ENCODE data around the gene GAD2. TPM values are rescaled to one million over a fixed set of nuclear protein-coding genes. Genes with fewer than 3 reads are reported as not detected.

The GAD2 gene
- total and polyA plus RNA-seq, 8 donors = 0.03 to 0.06 TPM; not detected in 6

GRCh38 chr10:26220901-26221300 lies 4.3 kb downstream of the GAD2 start:
- H3K4me1 ChIP-seq = peaks cover 4 to 18% of the 10 kb centered on the region in 2 donors
- H3K27me3 ChIP-seq = peaks cover 61 to 88% of the 10 kb centered on the region in 2 donors
- H3K4me3 ChIP-seq = no peak overlapping the region
- H3K9me3 ChIP-seq = no peaks in the 10 kb centered on the region
- TF ChIP-seq CTCF (IDR thresholded peaks at IDR 0.05) = no peak
- no peak overlapping the region for H3K27ac ChIP-seq
- DNase-seq = no peak
- intact Hi-C loops (cut with DNase I) = no loop called here
- no peaks in the 10 kb centered on the region for H3K36me3 ChIP-seq
- ATAC-seq = no peak

- H3K36me3 ChIP-seq = no peaks in the 10 kb centered on the region
- intact Hi-C loops (cut with DNase I) = no loop called here
Measured at GRCh38 chr10:26221541-26221940, 5.0 kb downstream of the GAD2 start.

GRCh38 chr10:26222563-26222962 lies 6.0 kb downstream of the GAD2 start:
- no peak overlapping the region for H3K4me3 ChIP-seq
- no peaks in the 10 kb centered on the region for H3K36me3 ChIP-seq
- no peak overlapping the region for H3K27ac ChIP-seq
- intact Hi-C loops (cut with DNase I) = no loop called here
- DNase-seq (no peak), ATAC-seq (no peak)
- peaks cover 4 to 6% of the 10 kb centered on the region in 2 donors for H3K4me1 ChIP-seq
- H3K9me3 ChIP-seq = no peaks in the 10 kb centered on the region
- peaks cover 44 to 80% of the 10 kb centered on the region in 2 donors for H3K27me3 ChIP-seq
- no peak for TF ChIP-seq CTCF (IDR thresholded peaks at IDR 0.05)

More at GRCh38 chr10:26221541-26221940, 5.0 kb downstream of the GAD2 start:
- peaks cover 55 to 82% of the 10 kb centered on the region in 2 donors for H3K27me3 ChIP-seq
- peaks cover 4 to 12% of the 10 kb centered on the region in 2 donors for H3K4me1 ChIP-seq
- H3K9me3 ChIP-seq = no peaks in the 10 kb centered on the region
- ATAC-seq (no peak), DNase-seq (no peak)
- TF ChIP-seq CTCF (IDR thresholded peaks at IDR 0.05) = no peak
- H3K4me3 ChIP-seq = no peak overlapping the region
- H3K27ac ChIP-seq = no peak overlapping the region

GRCh38 chr10:26225322-26225721 lies 8.7 kb downstream of the GAD2 start:
- H3K27me3 ChIP-seq = peaks cover 19 to 69% of the 10 kb centered on the region in 2 donors
- no peaks in the 10 kb centered on the region for H3K9me3 ChIP-seq
- no peaks in the 10 kb centered on the region for H3K4me1 ChIP-seq
- ATAC-seq (no peak), DNase-seq (no peak)
- no peak overlapping the region for H3K27ac ChIP-seq
- H3K4me3 ChIP-seq = no peak overlapping the region
- TF ChIP-seq CTCF (IDR thresholded peaks at IDR 0.05) = no peak
- intact Hi-C loops (cut with DNase I) = no loop called here
- no peaks in the 10 kb centered on the region for H3K36me3 ChIP-seq

GRCh38 chr10:26227786-26228185 lies 11.2 kb downstream of the GAD2 start:
- DNase-seq = no peak
- no peak for TF ChIP-seq CTCF (IDR thresholded peaks at IDR 0.05)
- ATAC-seq = no peak

More at GRCh38 chr10:26227786-26228185, 11.2 kb downstream of the GAD2 start:
- no peak overlapping the region for H3K27ac ChIP-seq
- no peak overlapping the region for H3K4me3 ChIP-seq
- peaks cover 0 to 44% of the 10 kb centered on the region in 2 donors for H3K27me3 ChIP-seq
- no peaks in the 10 kb centered on the region for H3K9me3 ChIP-seq
- H3K36me3 ChIP-seq = no peaks in the 10 kb centered on the region
- intact Hi-C loops (cut with DNase I) = no loop called here
- H3K4me1 ChIP-seq = no peaks in the 10 kb centered on the region

Data from left lung (tissue), 10 donors.